Measurements from ENCODE around the gene STRA6. TPM values are rescaled to one million over a fixed set of nuclear protein-coding genes. Genes with fewer than 3 reads are reported as not detected.

Gene STRA6
- 63.1 to 94.6 TPM (median 85.2 TPM) in 5 replicates for total RNA-seq (2022; extraction: Qiagen RNA extraction; ENCODE audit: low read depth)

GRCh38 chr15:74202452-74203401, at the start of gene STRA6:
STRA6 (minus strand) TSS chr15:74202787; CDS start chr15:74202267, 520 bp downstream.

GRCh38 chr15:74235962-74236361, 33.4 kb upstream of the STRA6 start, which contains the start of gene CCDC33:
CCDC33 (plus strand) TSS chr15:74236326; CDS start chr15:74236720, 394 bp downstream.

GRCh38 chr15:74173380-74174218, 29.0 kb downstream of the STRA6 start, which contains the start of gene ISLR:
ISLR (plus strand) TSS chr15:74173710; CDS start chr15:74174859, 1,149 bp downstream.

GRCh38 chr15:74130155-74130848, 72.3 kb downstream of the STRA6 start, which contains the start of gene ISLR2:
ISLR2 (plus strand) TSS chr15:74130586; CDS start chr15:74132755, 2,169 bp downstream.

Other genes starting within 250 kb of the STRA6 start
- gene STOML1, start 210.5 kb downstream of the STRA6 start, total RNA-seq (2022; extraction: Qiagen RNA extraction; ENCODE audit: low read depth) = 9.5 to 13.3 TPM (median 11.8 TPM) in 5 replicates
- 12.4 to 18.0 TPM (median 15.8 TPM) in 5 replicates for gene PML, start 208.1 kb downstream of the STRA6 start, total RNA-seq (2022; extraction: Qiagen RNA extraction; ENCODE audit: low read depth)
- gene GOLGA6A, start 120.2 kb downstream of the STRA6 start, total RNA-seq (2022; extraction: Qiagen RNA extraction; ENCODE audit: low read depth) = 0.06 to 0.16 TPM (median 0.09 TPM) in 5 replicates
- 0.07 to 0.28 TPM (median 0.26 TPM) in 5 replicates for gene ISLR2, start 72.2 kb downstream of the STRA6 start, total RNA-seq (2022; extraction: Qiagen RNA extraction; ENCODE audit: low read depth)
- gene ISLR, start 29.1 kb downstream of the STRA6 start, total RNA-seq (2022; extraction: Qiagen RNA extraction; ENCODE audit: low read depth) = 0.33 to 0.60 TPM (median 0.43 TPM) in 5 replicates
- 8.0 to 9.7 TPM (median 8.7 TPM) in 5 replicates for gene CCDC33, start 33.5 kb upstream of the STRA6 start, total RNA-seq (2022; extraction: Qiagen RNA extraction; ENCODE audit: low read depth)
- gene CYP11A1, start 164.9 kb upstream of the STRA6 start, total RNA-seq (2022; extraction: Qiagen RNA extraction; ENCODE audit: low read depth) = not detected in 5 replicates
- gene SEMA7A, start 231.2 kb upstream of the STRA6 start, total RNA-seq (2022; extraction: Qiagen RNA extraction; ENCODE audit: low read depth) = 1.2 to 1.6 TPM (median 1.4 TPM) in 5 replicates